HEK293 (cell line): ENCODE measurements around the gene SEPTIN2.

ENCODE experiments used
- CTCF ChIA-PET: fragments of 350-600 bp; formaldehyde crosslinking; extraction: SDS; loops from one replicate; lab custom pipeline; 2021; ENCODE audit warnings: antibody characterized with exemption; lab: Yijun Ruan, JAX
- POLR2A ChIA-PET: fragments of 300-600 bp; formaldehyde crosslinking; extraction: SDS; loops from one replicate; lab custom pipeline; 2020; ENCODE audit warnings: antibody characterized with exemption, inconsistent platforms; lab: Yijun Ruan, JAX
- H3K27ac ChIP-seq: fragments of 200-500 bp; sonication (Bioruptor generic); 2 replicates; pipeline ENCODE4 v1.5.1; 2014; ENCODE audit warnings: low read depth, low read length, control low read depth, inconsistent platforms; ENCODE audit errors: extremely low read depth
- H3K36me3 ChIP-seq, 2 experiments: fragments of 200-500 bp in 1 of 2; sonication (Bioruptor generic) in 1 of 2; 1 replicate in 1 of 2; 2 replicates in 1 of 2; pipeline ENCODE4 v1.5.1; 2014 to 2017; ENCODE audit warnings: inconsistent platforms in 2 of 2, low read length in 2 of 2; ENCODE audit not compliant: control insufficient read depth in 2 of 2, insufficient read depth in 1 of 2
- H3K4me1 ChIP-seq: fragments of 200-500 bp; sonication (Bioruptor generic); 2 replicates; pipeline ENCODE4 v1.5.1; 2014; ENCODE audit warnings: mild to moderate bottlenecking, low read length, inconsistent platforms; ENCODE audit not compliant: control insufficient read depth, insufficient read depth
- H3K4me3 ChIP-seq: 2 replicates; pipeline ENCODE4 v1.5.1; 2011; ENCODE audit warnings: low read depth, mild to moderate bottlenecking, control low read depth, low read length, moderate library complexity
- H3K9me3 ChIP-seq: fragments of 200-500 bp; sonication (Bioruptor generic); 2 replicates; pipeline ENCODE4 v1.5.1; 2014; ENCODE audit warnings: low read depth, low read length, inconsistent platforms; ENCODE audit not compliant: control insufficient read depth, insufficient read depth
- KLF1 ChIP-seq: fragments of 450-650 bp; formaldehyde crosslinking; IDR thresholded peaks from 2 replicates; pipeline ENCODE4 v1.5.1; 2016; ENCODE audit warnings: missing biosample characterization, missing genetic modification characterization
- MEIS1 ChIP-seq: sonication (generic); formaldehyde crosslinking; IDR thresholded peaks from 2 replicates; pipeline ENCODE4 v1.8.1; 2022; ENCODE audit warnings: missing genetic modification reagents, mild to moderate bottlenecking, borderline replicate concordance
- ZFHX2 ChIP-seq: fragments of 450-650 bp; formaldehyde crosslinking; conservative IDR thresholded peaks from 2 replicates; pipeline ENCODE4 v1.5.1; 2016; ENCODE audit warnings: missing biosample characterization, missing genetic modification characterization
- ZNF114 ChIP-seq: fragments of 450-650 bp; formaldehyde crosslinking; IDR thresholded peaks from 2 replicates; pipeline ENCODE4 v1.5.0; 2017; ENCODE audit warnings: missing biosample characterization, missing genetic modification characterization
- ZNF138 ChIP-seq: fragments of 450-650 bp; formaldehyde crosslinking; IDR thresholded peaks from 2 replicates; pipeline ENCODE4 v1.5.1; 2016; ENCODE audit warnings: missing biosample characterization, missing genetic modification characterization, borderline replicate concordance
- ZNF146 ChIP-seq: fragments of 450-650 bp; formaldehyde crosslinking; IDR thresholded peaks from 2 replicates; pipeline ENCODE4 v1.5.1; 2016; ENCODE audit warnings: missing biosample characterization, missing genetic modification characterization
- ZNF239 ChIP-seq: fragments of 450-650 bp; formaldehyde crosslinking; IDR thresholded peaks from 2 replicates; pipeline ENCODE4 v1.5.1; 2016; ENCODE audit warnings: missing biosample characterization, missing genetic modification characterization
- ZNF37A ChIP-seq: fragments of 450-650 bp; IDR thresholded peaks from 2 replicates; pipeline ENCODE4 v1.5.1; 2018; ENCODE audit warnings: missing biosample characterization, missing genetic modification characterization
- ZNF433 ChIP-seq: fragments of 450-650 bp; formaldehyde crosslinking; IDR thresholded peaks from 2 replicates; pipeline ENCODE4 v1.5.1; 2016; ENCODE audit warnings: missing biosample characterization, missing genetic modification characterization, low read depth
- ZNF510 ChIP-seq: fragments of 450-650 bp; formaldehyde crosslinking; IDR thresholded peaks from 2 replicates; pipeline ENCODE4 v1.5.1; 2018; ENCODE audit warnings: mild to moderate bottlenecking, missing genetic modification characterization, missing biosample characterization; ENCODE audit not compliant: insufficient replicate concordance
- ZNF548 ChIP-seq: fragments of 450-650 bp; formaldehyde crosslinking; IDR thresholded peaks from 2 replicates; pipeline ENCODE4 v1.5.1; 2016; ENCODE audit warnings: missing biosample characterization, missing genetic modification characterization
- ZNF558 ChIP-seq: fragments of 450-650 bp; formaldehyde crosslinking; IDR thresholded peaks from 2 replicates; pipeline ENCODE4 v1.5.1; 2016; ENCODE audit warnings: missing biosample characterization, missing genetic modification characterization
- ZNF621 ChIP-seq: fragments of 450-650 bp; formaldehyde crosslinking; IDR thresholded peaks from 2 replicates; pipeline ENCODE4 v1.5.1; 2017; ENCODE audit warnings: missing biosample characterization, missing genetic modification characterization
- ZNF830 ChIP-seq: fragments of 450-650 bp; IDR thresholded peaks from 2 replicates; pipeline ENCODE4 v1.5.0; 2018; ENCODE audit warnings: missing biosample characterization, missing genetic modification characterization, low read depth, mild to moderate bottlenecking, moderate library complexity
- TF ChIP-seq, protein P1 (sequence below): fragments of 450-650 bp; formaldehyde crosslinking; IDR thresholded peaks from 2 replicates; pipeline ENCODE4 v1.5.1; 2016; ENCODE audit warnings: missing biosample characterization, missing genetic modification characterization
- TF ChIP-seq, protein P2 (sequence below): fragments of 450-650 bp; IDR thresholded peaks from 2 replicates; pipeline ENCODE4 v1.5.1; 2018; ENCODE audit warnings: missing biosample characterization, mild to moderate bottlenecking, missing genetic modification characterization
- TF ChIP-seq, protein P3 (sequence below): fragments of 450-650 bp; formaldehyde crosslinking; IDR thresholded peaks from 2 replicates; pipeline ENCODE4 v1.5.1; 2016; ENCODE audit warnings: missing biosample characterization, missing genetic modification characterization
- TF ChIP-seq, protein P4 (sequence below): fragments of 450-650 bp; formaldehyde crosslinking; IDR thresholded peaks from 2 replicates; pipeline ENCODE4 v1.5.1; 2016; ENCODE audit warnings: missing biosample characterization, missing genetic modification characterization
- TF ChIP-seq, protein P5 (sequence below): fragments of 450-650 bp; formaldehyde crosslinking; IDR thresholded peaks from 2 replicates; pipeline ENCODE4; 2016; ENCODE audit warnings: missing biosample characterization, missing genetic modification characterization

SEPTIN2 gene

DNA sequence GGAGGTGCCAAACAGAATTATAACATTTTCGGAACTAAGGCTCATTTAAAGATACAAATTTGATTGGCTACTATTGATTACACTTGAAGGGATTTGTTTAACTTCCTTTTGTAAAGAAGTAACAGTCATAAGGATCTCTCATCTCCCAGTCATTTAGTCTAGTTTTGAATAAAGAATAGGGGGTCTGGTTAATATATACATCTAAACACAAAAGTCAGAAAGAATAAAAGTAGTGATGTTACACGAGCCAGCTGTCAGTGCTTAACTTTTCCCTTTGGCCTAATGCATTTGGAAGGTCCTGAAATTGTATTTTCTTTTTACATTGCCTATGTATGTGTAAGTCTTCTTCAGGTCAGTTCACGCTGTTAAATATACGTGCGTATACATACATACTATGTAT, 8.1 kb downstream of the SEPTIN2 start:
- Histone ChIP-seq H3K9me3 (no peaks in the 10 kb centered on the region), H3K36me3 (peaks cover 57% of the 10 kb centered on the region in 2 experiments), H3K4me3 (no peak overlapping the region), H3K4me1 (peaks cover 8% of the 10 kb centered on the region)
- ChIA-PET POLR2A (interaction anchor here (1.2 kb wide), 1 partner anchor 9 kb away, joined by 4 read pairs; the partner anchor contains the start of genes HDLBP and SEPTIN2), CTCF (no interaction called here)
- TF ChIP-seq ZNF830 (no peak), ZNF114 (tag by site-specific recombination) (no peak), KLF1 (tag by site-specific recombination) (no peak), ZNF510 (tag by site-specific recombination) (no peak)
- TF ChIP-seq, protein P1, sequence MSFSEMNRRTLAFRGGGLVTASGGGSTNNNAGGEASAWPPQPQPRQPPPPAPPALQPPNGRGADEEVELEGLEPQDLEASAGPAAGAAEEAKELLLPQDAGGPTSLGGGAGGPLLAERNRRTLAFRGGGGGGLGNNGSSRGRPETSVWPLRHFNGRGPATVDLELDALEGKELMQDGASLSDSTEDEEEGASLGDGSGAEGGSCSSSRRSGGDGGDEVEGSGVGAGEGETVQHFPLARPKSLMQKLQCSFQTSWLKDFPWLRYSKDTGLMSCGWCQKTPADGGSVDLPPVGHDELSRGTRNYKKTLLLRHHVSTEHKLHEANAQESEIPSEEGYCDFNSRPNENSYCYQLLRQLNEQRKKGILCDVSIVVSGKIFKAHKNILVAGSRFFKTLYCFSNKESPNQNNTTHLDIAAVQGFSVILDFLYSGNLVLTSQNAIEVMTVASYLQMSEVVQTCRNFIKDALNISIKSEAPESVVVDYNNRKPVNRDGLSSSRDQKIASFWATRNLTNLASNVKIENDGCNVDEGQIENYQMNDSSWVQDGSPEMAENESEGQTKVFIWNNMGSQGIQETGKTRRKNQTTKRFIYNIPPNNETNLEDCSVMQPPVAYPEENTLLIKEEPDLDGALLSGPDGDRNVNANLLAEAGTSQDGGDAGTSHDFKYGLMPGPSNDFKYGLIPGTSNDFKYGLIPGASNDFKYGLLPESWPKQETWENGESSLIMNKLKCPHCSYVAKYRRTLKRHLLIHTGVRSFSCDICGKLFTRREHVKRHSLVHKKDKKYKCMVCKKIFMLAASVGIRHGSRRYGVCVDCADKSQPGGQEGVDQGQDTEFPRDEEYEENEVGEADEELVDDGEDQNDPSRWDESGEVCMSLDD (tag by site-specific recombination): no peak
- TF ChIP-seq, all 188 proteins: peak for 0
- H3K27ac ChIP-seq: no peak overlapping the region

DNA sequence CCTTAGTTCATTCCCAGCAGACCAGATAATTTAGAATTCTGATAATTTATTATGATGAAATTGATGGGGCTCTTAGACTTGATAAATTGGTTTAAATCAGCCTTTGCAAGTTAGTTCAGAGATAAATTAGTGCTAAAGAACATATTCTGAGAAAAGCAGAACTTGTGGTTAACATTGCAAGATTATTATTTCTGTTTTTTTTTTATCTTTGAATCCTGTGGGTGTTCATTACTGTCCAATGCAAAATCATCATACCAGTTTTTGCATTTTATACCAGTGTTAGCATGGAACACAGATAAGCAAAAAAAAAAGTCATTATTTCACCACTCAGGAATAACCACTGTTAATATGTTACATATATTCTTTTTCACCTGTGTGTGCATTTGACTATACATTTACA, 9.1 kb downstream of the SEPTIN2 start:
- CTCF ChIA-PET: no interaction called here
- POLR2A ChIA-PET: interaction anchor here (1.2 kb wide), 1 partner anchor 10 kb away, joined by 4 read pairs; the partner anchor contains the start of genes HDLBP and SEPTIN2
- no peaks in the 10 kb centered on the region for H3K9me3 ChIP-seq
- H3K36me3 ChIP-seq: peaks cover 57 to 60% of the 10 kb centered on the region in 2 experiments
- H3K4me3 ChIP-seq: no peak overlapping the region
- TF ChIP-seq, protein P2, sequence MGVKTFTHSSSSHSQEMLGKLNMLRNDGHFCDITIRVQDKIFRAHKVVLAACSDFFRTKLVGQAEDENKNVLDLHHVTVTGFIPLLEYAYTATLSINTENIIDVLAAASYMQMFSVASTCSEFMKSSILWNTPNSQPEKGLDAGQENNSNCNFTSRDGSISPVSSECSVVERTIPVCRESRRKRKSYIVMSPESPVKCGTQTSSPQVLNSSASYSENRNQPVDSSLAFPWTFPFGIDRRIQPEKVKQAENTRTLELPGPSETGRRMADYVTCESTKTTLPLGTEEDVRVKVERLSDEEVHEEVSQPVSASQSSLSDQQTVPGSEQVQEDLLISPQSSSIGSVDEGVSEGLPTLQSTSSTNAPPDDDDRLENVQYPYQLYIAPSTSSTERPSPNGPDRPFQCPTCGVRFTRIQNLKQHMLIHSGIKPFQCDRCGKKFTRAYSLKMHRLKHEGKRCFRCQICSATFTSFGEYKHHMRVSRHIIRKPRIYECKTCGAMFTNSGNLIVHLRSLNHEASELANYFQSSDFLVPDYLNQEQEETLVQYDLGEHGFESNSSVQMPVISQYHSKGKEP (tag by site-specific recombination): no peak
- TF ChIP-seq, protein P3, sequence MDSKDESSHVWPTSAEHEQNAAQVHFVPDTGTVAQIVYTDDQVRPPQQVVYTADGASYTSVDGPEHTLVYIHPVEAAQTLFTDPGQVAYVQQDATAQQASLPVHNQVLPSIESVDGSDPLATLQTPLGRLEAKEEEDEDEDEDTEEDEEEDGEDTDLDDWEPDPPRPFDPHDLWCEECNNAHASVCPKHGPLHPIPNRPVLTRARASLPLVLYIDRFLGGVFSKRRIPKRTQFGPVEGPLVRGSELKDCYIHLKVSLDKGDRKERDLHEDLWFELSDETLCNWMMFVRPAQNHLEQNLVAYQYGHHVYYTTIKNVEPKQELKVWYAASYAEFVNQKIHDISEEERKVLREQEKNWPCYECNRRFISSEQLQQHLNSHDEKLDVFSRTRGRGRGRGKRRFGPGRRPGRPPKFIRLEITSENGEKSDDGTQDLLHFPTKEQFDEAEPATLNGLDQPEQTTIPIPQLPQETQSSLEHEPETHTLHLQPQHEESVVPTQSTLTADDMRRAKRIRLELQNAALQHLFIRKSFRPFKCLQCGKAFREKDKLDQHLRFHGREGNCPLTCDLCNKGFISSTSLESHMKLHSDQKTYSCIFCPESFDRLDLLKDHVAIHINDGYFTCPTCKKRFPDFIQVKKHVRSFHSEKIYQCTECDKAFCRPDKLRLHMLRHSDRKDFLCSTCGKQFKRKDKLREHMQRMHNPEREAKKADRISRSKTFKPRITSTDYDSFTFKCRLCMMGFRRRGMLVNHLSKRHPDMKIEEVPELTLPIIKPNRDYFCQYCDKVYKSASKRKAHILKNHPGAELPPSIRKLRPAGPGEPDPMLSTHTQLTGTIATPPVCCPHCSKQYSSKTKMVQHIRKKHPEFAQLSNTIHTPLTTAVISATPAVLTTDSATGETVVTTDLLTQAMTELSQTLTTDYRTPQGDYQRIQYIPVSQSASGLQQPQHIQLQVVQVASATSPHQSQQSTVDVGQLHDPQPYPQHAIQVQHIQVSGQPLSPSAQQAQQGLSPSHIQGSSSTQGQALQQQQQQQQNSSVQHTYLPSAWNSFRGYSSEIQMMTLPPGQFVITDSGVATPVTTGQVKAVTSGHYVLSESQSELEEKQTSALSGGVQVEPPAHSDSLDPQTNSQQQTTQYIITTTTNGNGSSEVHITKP (tag by site-specific recombination): no peak
- TF ChIP-seq ZNF558 (tag by site-specific recombination): no peak
- no peak for TF ChIP-seq ZNF433 (tag by site-specific recombination)
- TF ChIP-seq ZFHX2 (tag by site-specific recombination): no peak
- TF ChIP-seq ZNF239 (tag by site-specific recombination): no peak
- TF ChIP-seq ZNF548 (tag by site-specific recombination): no peak
- TF ChIP-seq ZNF138 (tag by site-specific recombination): no peak
- TF ChIP-seq MEIS1 (CRISPR knock-in tag): no peak
- TF ChIP-seq, protein P4, sequence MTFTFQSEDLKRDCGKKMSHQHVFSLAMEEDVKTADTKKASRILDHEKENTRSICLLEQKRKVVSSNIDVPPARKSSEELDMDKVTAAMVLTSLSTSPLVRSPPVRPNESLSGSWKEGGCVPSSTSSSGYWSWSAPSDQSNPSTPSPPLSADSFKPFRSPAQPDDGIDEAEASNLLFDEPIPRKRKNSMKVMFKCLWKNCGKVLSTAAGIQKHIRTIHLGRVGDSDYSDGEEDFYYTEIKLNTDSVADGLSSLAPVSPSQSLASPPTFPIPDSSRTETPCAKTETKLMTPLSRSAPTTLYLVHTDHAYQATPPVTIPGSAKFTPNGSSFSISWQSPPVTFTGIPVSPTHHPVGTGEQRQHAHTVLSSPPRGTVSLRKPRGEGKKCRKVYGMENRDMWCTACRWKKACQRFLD: no peak
- no peak for TF ChIP-seq ZNF146 (tag by site-specific recombination)
- TF ChIP-seq ZNF37A: no peak
- TF ChIP-seq ZNF621 (tag by site-specific recombination): no peak
- TF ChIP-seq, protein P5, sequence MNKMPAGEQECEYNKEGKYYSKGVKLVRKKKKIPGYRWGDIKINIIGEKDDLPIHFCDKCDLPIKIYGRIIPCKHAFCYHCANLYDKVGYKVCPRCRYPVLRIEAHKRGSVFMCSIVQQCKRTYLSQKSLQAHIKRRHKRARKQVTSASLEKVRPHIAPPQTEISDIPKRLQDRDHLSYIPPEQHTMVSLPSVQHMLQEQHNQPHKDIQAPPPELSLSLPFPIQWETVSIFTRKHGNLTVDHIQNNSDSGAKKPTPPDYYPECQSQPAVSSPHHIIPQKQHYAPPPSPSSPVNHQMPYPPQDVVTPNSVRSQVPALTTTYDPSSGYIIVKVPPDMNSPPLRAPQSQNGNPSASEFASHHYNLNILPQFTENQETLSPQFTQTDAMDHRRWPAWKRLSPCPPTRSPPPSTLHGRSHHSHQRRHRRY (tag by site-specific recombination): no peak
- TF ChIP-seq, all 188 proteins: peak for 0
- peaks cover 8% of the 10 kb centered on the region for H3K4me1 ChIP-seq
- H3K27ac ChIP-seq: no peak overlapping the region
